ENCODE results near the gene TUBB.

- TF ChIP-seq SUZ12 (IDR thresholded peaks at IDR 0.05; ENCODE audit: extremely low read depth, insufficient read depth, insufficient read length), result no peak
- TF ChIP-seq ZNF274 (IDR thresholded peaks at IDR 0.05; ENCODE audit: low read depth, low read length), result no peak
Measured at GRCh38 chr6:30747902-30748769, 28.0 kb downstream of the TUBB start.
